ENCODE data around the gene ERBB2.
A peak's percentile ranks its signal among the peaks of the same experiment; 100 is the strongest.

The ERBB2 gene

GRCh38 chr17:39667262-39667944 lies 32.5 kb upstream of the ERBB2 start:
- TF ChIP-seq CTCF (IDR thresholded peaks at IDR 0.05; ENCODE audit: low read depth, low read length) (no peak), MYC (IDR thresholded peaks at IDR 0.05; ENCODE audit: low read depth, low read length) (no peak), POLR2A (IDR thresholded peaks at IDR 0.05; ENCODE audit: extremely low read depth, insufficient read length) (no peak)
- TF ChIP-seq, protein P1, sequence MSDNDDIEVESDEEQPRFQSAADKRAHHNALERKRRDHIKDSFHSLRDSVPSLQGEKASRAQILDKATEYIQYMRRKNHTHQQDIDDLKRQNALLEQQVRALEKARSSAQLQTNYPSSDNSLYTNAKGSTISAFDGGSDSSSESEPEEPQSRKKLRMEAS (IDR thresholded peaks at IDR 0.05; ENCODE audit: low read depth, low read length) = no peak
- peak; percentile 76 for DNase-seq (ENCODE audit: low read depth)
- H3K4me3 ChIP-seq (ENCODE audit: low read depth, low read length) = peak overlapping the region; percentile 28

- peak; percentile 87 for DNase-seq (ENCODE audit: low read depth)
- TF ChIP-seq POLR2A (IDR thresholded peaks at IDR 0.05; ENCODE audit: extremely low read depth, insufficient read length) = no peak
- peak; percentile 37; the same call in 1 of the 2 replicates for TF ChIP-seq MYC (IDR thresholded peaks at IDR 0.05; ENCODE audit: low read depth, low read length)
- peak; percentile 63 for TF ChIP-seq CTCF (IDR thresholded peaks at IDR 0.05; ENCODE audit: low read depth, low read length)
- TF ChIP-seq, protein P1 (IDR thresholded peaks at IDR 0.05; ENCODE audit: low read depth, low read length) = peak; percentile 47
- peak within 1 kb of the TSS; percentile 44 for H3K4me3 ChIP-seq (ENCODE audit: low read depth, low read length)
These were observed 31.6 kb upstream of the ERBB2 start, which contains the start of gene PNMT for GRCh38 chr17:39667945-39668924. TSS of gene PNMT (plus strand) at chr17:39668453. CDS start at chr17:39668476, 23 bp downstream.

DNA sequence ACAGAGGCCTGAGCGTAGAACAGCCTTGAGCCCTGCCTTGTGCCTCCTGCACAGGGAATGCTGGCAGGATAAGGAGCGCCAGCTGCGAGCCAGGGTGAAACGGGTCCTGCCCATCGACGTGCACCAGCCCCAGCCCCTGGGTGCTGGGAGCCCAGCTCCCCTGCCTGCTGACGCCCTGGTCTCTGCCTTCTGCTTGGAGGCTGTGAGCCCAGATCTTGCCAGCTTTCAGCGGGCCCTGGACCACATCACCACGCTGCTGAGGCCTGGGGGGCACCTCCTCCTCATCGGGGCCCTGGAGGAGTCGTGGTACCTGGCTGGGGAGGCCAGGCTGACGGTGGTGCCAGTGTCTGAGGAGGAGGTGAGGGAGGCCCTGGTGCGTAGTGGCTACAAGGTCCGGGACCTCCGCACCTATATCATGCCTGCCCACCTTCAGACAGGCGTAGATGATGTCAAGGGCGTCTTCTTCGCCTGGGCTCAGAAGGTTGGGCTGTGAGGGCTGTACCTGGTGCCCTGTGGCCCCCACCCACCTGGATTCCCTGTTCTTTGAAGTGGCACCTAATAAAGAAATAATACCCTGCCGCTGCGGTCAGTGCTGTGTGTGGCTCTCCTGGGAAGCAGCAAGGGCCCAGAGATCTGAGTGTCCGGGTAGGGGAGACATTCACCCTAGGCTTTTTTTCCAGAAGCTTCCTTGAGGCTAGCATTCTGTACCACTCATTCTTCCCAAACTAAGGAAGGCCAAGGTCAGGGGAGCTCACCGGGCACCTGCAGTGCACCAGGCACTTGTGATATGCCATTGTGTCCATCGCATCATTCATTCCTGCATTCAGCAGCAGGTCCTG lies 29.7 kb upstream of the ERBB2 start:
- TF ChIP-seq POLR2A (IDR thresholded peaks at IDR 0.05; ENCODE audit: extremely low read depth, insufficient read length) (no peak), CTCF (IDR thresholded peaks at IDR 0.05; ENCODE audit: low read depth, low read length) (no peak), MYC (IDR thresholded peaks at IDR 0.05; ENCODE audit: low read depth, low read length) (no peak)
- TF ChIP-seq, protein P1 (IDR thresholded peaks at IDR 0.05; ENCODE audit: low read depth, low read length) = no peak

DNA sequence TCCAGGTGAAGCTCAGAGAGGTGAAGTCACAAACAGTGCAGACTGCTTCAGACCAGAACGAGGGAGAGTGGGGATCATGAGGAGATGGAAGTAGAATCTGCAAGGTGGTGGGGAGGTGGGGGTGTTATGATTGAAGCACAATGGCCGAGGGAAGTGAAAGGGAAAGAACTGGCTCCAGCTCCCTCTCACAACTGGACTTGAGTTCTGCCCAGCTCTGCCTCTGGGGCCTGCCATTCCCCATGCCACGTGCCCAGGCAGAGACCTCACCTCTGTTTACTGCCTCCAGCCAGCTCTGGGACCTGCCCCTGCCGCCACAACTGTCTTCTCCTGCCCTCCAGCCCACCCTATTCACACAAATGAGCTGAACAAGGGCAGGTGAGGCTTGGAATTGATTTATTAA lies 29.1 kb upstream of the ERBB2 start:
- DNase-seq (ENCODE audit: low read depth) = no peak
- TF ChIP-seq MYC (IDR thresholded peaks at IDR 0.05; ENCODE audit: low read depth, low read length) (no peak), CTCF (IDR thresholded peaks at IDR 0.05; ENCODE audit: low read depth, low read length) (no peak), POLR2A (IDR thresholded peaks at IDR 0.05; ENCODE audit: extremely low read depth, insufficient read length) (no peak)
- TF ChIP-seq, protein P1 (IDR thresholded peaks at IDR 0.05; ENCODE audit: low read depth, low read length) = no peak
- no peak overlapping the region for H3K4me3 ChIP-seq (ENCODE audit: low read depth, low read length)

More for the DNA sequence above, 29.7 kb upstream of the ERBB2 start:
- DNase-seq (ENCODE audit: low read depth) = no peak
- no peak overlapping the region for H3K4me3 ChIP-seq (ENCODE audit: low read depth, low read length)
